Activated CD4-positive, alpha-beta T cell treated with anti-CD3 and anti-CD28 coated beads, Interleukin-2, amount 10 ng/mL, durations not matched to agents 7 days and 5 days (primary cell): ENCODE results near the gene FBXL4. TPM values are rescaled to one million over a fixed set of nuclear protein-coding genes. Genes with fewer than 3 reads are reported as not detected.

Experiments
- CTCF ChIA-PET: fragments of 350-600 bp; sonication (Branson Sonifier 250); formaldehyde crosslinking; loops from one replicate; lab custom pipeline; 2021; ENCODE audit warnings: antibody characterized with exemption; lab: Charles Lee
- POLR2A ChIA-PET: fragments of 350-600 bp; sonication (Branson Sonifier 250); formaldehyde crosslinking; loops from one replicate; lab custom pipeline; 2021; ENCODE audit warnings: antibody characterized with exemption; lab: Charles Lee
- DNase-seq: peaks from one replicate; pipeline ENCODE4 v3.0.0-alpha.2; 2020
- H3K27ac Mint-ChIP-seq: one replicate; pipeline ENCODE4 v1.8.0; 2021; ENCODE audit warnings: mild to moderate bottlenecking, moderate library complexity, mixed read lengths
- H3K27me3 Mint-ChIP-seq: one replicate; pipeline ENCODE4 v1.8.0; 2021; ENCODE audit warnings: mixed read lengths
- H3K36me3 Mint-ChIP-seq: one replicate; pipeline ENCODE4 v1.8.0; 2021; ENCODE audit warnings: low read depth, mixed read lengths
- H3K4me1 Mint-ChIP-seq: one replicate; pipeline ENCODE4 v1.8.0; 2021; ENCODE audit warnings: mixed read lengths
- H3K4me3 Mint-ChIP-seq: one replicate; pipeline ENCODE4 v1.8.0; 2021; ENCODE audit warnings: mild to moderate bottlenecking, moderate library complexity, mixed read lengths
- H3K9me3 Mint-ChIP-seq: one replicate; pipeline ENCODE4 v1.8.0; 2021; ENCODE audit warnings: mixed read lengths
- total RNA-seq, 2 experiments: library from RNA; stranded (reverse); gene quantifications; one replicate each; pipeline ENCODE4 v1.2.3, GENCODE V29; 2021

FBXL4 gene
- total RNA-seq, result 10 to 100 TPM; 11.2 to 12.6 TPM

GRCh38 chr6:98947411-98948292 is at the start of gene FBXL4:
Gene FBXL4 (minus strand): TSS chr6:98947946. CDS start chr6:98926988, 20,958 bp downstream.
- CTCF ChIA-PET, result no interaction called here

GRCh38 chr6:98995116-98995515 is 47.4 kb upstream of the FBXL4 start:
- H3K27me3 Mint-ChIP-seq, result peaks cover 21% of the 10 kb centered on the region
- H3K36me3 Mint-ChIP-seq, result no peaks in the 10 kb centered on the region
- H3K4me1 Mint-ChIP-seq, result no peaks in the 10 kb centered on the region
- POLR2A ChIA-PET, result no interaction called here
- no peak overlapping the region for H3K27ac Mint-ChIP-seq
- CTCF ChIA-PET, result no interaction called here
- no peak overlapping the region for H3K4me3 Mint-ChIP-seq
- no peak for DNase-seq
- H3K9me3 Mint-ChIP-seq, result no peaks in the 10 kb centered on the region

More at GRCh38 chr6:98947411-98948292, at the start of gene FBXL4:
- H3K4me1 Mint-ChIP-seq, result peaks cover 26% of the 10 kb centered on the region
- H3K27ac Mint-ChIP-seq, result peak within 1 kb of the TSS; percentile 97
- peaks cover 7% of the 10 kb centered on the region for H3K9me3 Mint-ChIP-seq
- POLR2A ChIA-PET, result no interaction called here
- peak; percentile 78 for DNase-seq
- peak within 1 kb of the TSS; percentile 90 for H3K4me3 Mint-ChIP-seq
- H3K27me3 Mint-ChIP-seq, result peaks cover 27% of the 10 kb centered on the region
- H3K36me3 Mint-ChIP-seq, result peaks cover 8% of the 10 kb centered on the region

GRCh38 chr6:98992535-98992934 is 44.8 kb upstream of the FBXL4 start:
- Mint-ChIP-seq H3K9me3 (no peaks in the 10 kb centered on the region), H3K27ac (no peak overlapping the region), H3K27me3 (peaks cover 22% of the 10 kb centered on the region), H3K4me3 (no peak overlapping the region), H3K4me1 (no peaks in the 10 kb centered on the region), H3K36me3 (no peaks in the 10 kb centered on the region)
- ChIA-PET POLR2A (no interaction called here), CTCF (no interaction called here)
- DNase-seq, result no peak

- no peak overlapping the region for H3K4me3 Mint-ChIP-seq
- ChIA-PET POLR2A (no interaction called here), CTCF (no interaction called here)
- no peaks in the 10 kb centered on the region for H3K36me3 Mint-ChIP-seq
- no peaks in the 10 kb centered on the region for H3K9me3 Mint-ChIP-seq
- peaks cover 24% of the 10 kb centered on the region for H3K27me3 Mint-ChIP-seq
- no peaks in the 10 kb centered on the region for H3K4me1 Mint-ChIP-seq
- DNase-seq, result no peak
- H3K27ac Mint-ChIP-seq, result no peak overlapping the region
Observed at GRCh38 chr6:98986071-98986615, 38.4 kb upstream of the FBXL4 start.

- Mint-ChIP-seq H3K9me3 (no peaks in the 10 kb centered on the region), H3K4me3 (no peak overlapping the region), H3K36me3 (no peaks in the 10 kb centered on the region), H3K27me3 (peaks cover 24% of the 10 kb centered on the region), H3K4me1 (no peaks in the 10 kb centered on the region), H3K27ac (no peak overlapping the region)
- CTCF ChIA-PET, result no interaction called here
- POLR2A ChIA-PET, result no interaction called here
- DNase-seq, result no peak
Observed at GRCh38 chr6:98985391-98985790, 37.6 kb upstream of the FBXL4 start.

- CTCF ChIA-PET, result interaction anchor here (1.6 kb wide), 1 partner anchor 12 kb away, joined by 3 read pairs; no protein-coding TSS in a partner anchor
- peaks cover 20% of the 10 kb centered on the region for H3K27me3 Mint-ChIP-seq
- no peaks in the 10 kb centered on the region for H3K4me1 Mint-ChIP-seq
Observed at GRCh38 chr6:98984121-98984520, 36.4 kb upstream of the FBXL4 start.

GRCh38 chr6:98981473-98981872 is 33.7 kb upstream of the FBXL4 start:
- Mint-ChIP-seq H3K4me1 (peaks cover 2% of the 10 kb centered on the region), H3K27ac (no peak overlapping the region), H3K4me3 (no peak overlapping the region), H3K9me3 (no peaks in the 10 kb centered on the region), H3K27me3 (peaks cover 14% of the 10 kb centered on the region), H3K36me3 (no peaks in the 10 kb centered on the region)
- POLR2A ChIA-PET, result no interaction called here
- CTCF ChIA-PET, result no interaction called here
- no peak for DNase-seq

More at GRCh38 chr6:98984121-98984520, 36.4 kb upstream of the FBXL4 start:
- POLR2A ChIA-PET, result no interaction called here
- Mint-ChIP-seq H3K27ac (no peak overlapping the region), H3K9me3 (no peaks in the 10 kb centered on the region), H3K36me3 (no peaks in the 10 kb centered on the region), H3K4me3 (no peak overlapping the region)
- DNase-seq, result no peak

GRCh38 chr6:98980819-98981218 is 33.1 kb upstream of the FBXL4 start:
- no peak for DNase-seq
- H3K27ac Mint-ChIP-seq, result no peak overlapping the region
- H3K4me1 Mint-ChIP-seq, result peaks cover 2% of the 10 kb centered on the region
- peaks cover 11% of the 10 kb centered on the region for H3K27me3 Mint-ChIP-seq
- H3K4me3 Mint-ChIP-seq, result no peak overlapping the region
- ChIA-PET POLR2A (no interaction called here), CTCF (no interaction called here)
- no peaks in the 10 kb centered on the region for H3K36me3 Mint-ChIP-seq
- H3K9me3 Mint-ChIP-seq, result no peaks in the 10 kb centered on the region

- H3K36me3 Mint-ChIP-seq, result no peaks in the 10 kb centered on the region
- no peaks in the 10 kb centered on the region for H3K9me3 Mint-ChIP-seq
- ChIA-PET CTCF (no interaction called here), POLR2A (no interaction called here)
- H3K4me1 Mint-ChIP-seq, result peaks cover 2% of the 10 kb centered on the region
- H3K27me3 Mint-ChIP-seq, result peaks cover 2% of the 10 kb centered on the region
- H3K27ac Mint-ChIP-seq, result no peak overlapping the region
- no peak for DNase-seq
- no peak overlapping the region for H3K4me3 Mint-ChIP-seq
Observed at GRCh38 chr6:98977671-98978292, 30.0 kb upstream of the FBXL4 start.

- Mint-ChIP-seq H3K36me3 (no peaks in the 10 kb centered on the region), H3K9me3 (no peaks in the 10 kb centered on the region), H3K27me3 (peaks cover 3% of the 10 kb centered on the region), H3K4me3 (no peak overlapping the region), H3K4me1 (peaks cover 2% of the 10 kb centered on the region), H3K27ac (no peak overlapping the region)
- no peak for DNase-seq
- POLR2A ChIA-PET, result no interaction called here
- CTCF ChIA-PET, result no interaction called here
Observed at GRCh38 chr6:98976674-98977385, 29.1 kb upstream of the FBXL4 start.

- Mint-ChIP-seq H3K9me3 (no peaks in the 10 kb centered on the region), H3K36me3 (no peaks in the 10 kb centered on the region), H3K4me1 (peaks cover 2% of the 10 kb centered on the region), H3K27me3 (peaks cover 9% of the 10 kb centered on the region), H3K4me3 (no peak overlapping the region), H3K27ac (no peak overlapping the region)
- ChIA-PET POLR2A (no interaction called here), CTCF (no interaction called here)
- DNase-seq, result no peak
Observed at GRCh38 chr6:98975421-98975820, 27.7 kb upstream of the FBXL4 start.

- ChIA-PET CTCF (no interaction called here), POLR2A (no interaction called here)
- Mint-ChIP-seq H3K27ac (no peak overlapping the region), H3K27me3 (peaks cover 9% of the 10 kb centered on the region), H3K36me3 (no peaks in the 10 kb centered on the region), H3K9me3 (no peaks in the 10 kb centered on the region), H3K4me3 (no peak overlapping the region), H3K4me1 (peaks cover 2% of the 10 kb centered on the region)
- DNase-seq, result no peak
Observed at GRCh38 chr6:98974309-98974708, 26.6 kb upstream of the FBXL4 start.
